H9 (cell line): ENCODE data around the gene F8. TPM values are rescaled to one million over a fixed set of nuclear protein-coding genes. Genes with fewer than 3 reads are reported as not detected.
"Not testable (repeated sequence)": the region's sequence is repeated elsewhere in the genome, so short reads cannot be mapped to it uniquely, and the experiment has no call there.

Experiments
- DNase-seq: peaks from one replicate; pipeline ENCODE4 v3.0.0-alpha.2; 2017
- H2AFZ ChIP-seq: one replicate; pipeline ENCODE4 v1.6.1; 2013; ENCODE audit warnings: mild to moderate bottlenecking, low read length, control low read depth, moderate library complexity
- H2AK5ac ChIP-seq: 2 replicates; pipeline ENCODE4 v1.6.1; 2013; ENCODE audit warnings: low read length, control low read depth, mixed read lengths; ENCODE audit not compliant: insufficient read length
- H2BK120ac ChIP-seq: one replicate; pipeline ENCODE4 v1.6.1; 2013; ENCODE audit warnings: low read depth, mild to moderate bottlenecking, low read length, control low read depth, inconsistent platforms; ENCODE audit not compliant: poor library complexity, severe bottlenecking
- H2BK12ac ChIP-seq: 2 replicates; pipeline ENCODE4 v1.6.1; 2013; ENCODE audit warnings: low read length, control low read depth, mixed read lengths, low read depth; ENCODE audit not compliant: insufficient read length
- H2BK15ac ChIP-seq: 2 replicates; pipeline ENCODE4 v1.6.1; 2013; ENCODE audit warnings: low read depth, low read length, control low read depth
- H2BK20ac ChIP-seq: one replicate; pipeline ENCODE4 v1.6.1; 2013; ENCODE audit warnings: low read depth, mild to moderate bottlenecking, low read length, control low read depth, inconsistent platforms; ENCODE audit not compliant: poor library complexity, severe bottlenecking
- H2BK5ac ChIP-seq: 2 replicates; pipeline ENCODE4 v1.6.1; 2013; ENCODE audit warnings: low read length, control low read depth, mixed read lengths; ENCODE audit not compliant: insufficient read length
- H3K14ac ChIP-seq: 2 replicates; pipeline ENCODE4 v1.6.1; 2013; ENCODE audit warnings: low read length, control low read depth; ENCODE audit not compliant: insufficient read depth
- H3K18ac ChIP-seq: 2 replicates; pipeline ENCODE4 v1.6.1; 2013; ENCODE audit warnings: low read depth, mild to moderate bottlenecking, mixed read lengths, low read length, control low read depth; ENCODE audit not compliant: insufficient read length
- H3K23ac ChIP-seq: 2 replicates; pipeline ENCODE4 v1.6.1; 2013; ENCODE audit warnings: low read length, control low read depth, mixed read lengths, low read depth; ENCODE audit not compliant: insufficient read length
- H3K23me2 ChIP-seq: 2 replicates; pipeline ENCODE4 v1.6.1; 2013; ENCODE audit warnings: low read depth, mild to moderate bottlenecking, mixed read lengths, low read length, control low read depth; ENCODE audit not compliant: insufficient read length, poor library complexity, severe bottlenecking
- H3K27ac ChIP-seq: 2 replicates; pipeline ENCODE4 v1.5.1; 2013; ENCODE audit warnings: low read length, control low read depth, mixed read lengths, low read depth; ENCODE audit not compliant: insufficient read length
- H3K27me3 ChIP-seq: 2 replicates; pipeline ENCODE4 v1.6.1; 2013; ENCODE audit warnings: low read length, control low read depth, inconsistent platforms; ENCODE audit not compliant: insufficient read depth
- H3K4ac ChIP-seq: 2 replicates; pipeline ENCODE4 v1.6.1; 2013; ENCODE audit warnings: low read depth, mild to moderate bottlenecking, control low read depth, inconsistent platforms, low read length, moderate library complexity
- H3K4me1 ChIP-seq: 2 replicates; pipeline ENCODE4 v1.6.1; 2013; ENCODE audit warnings: low read length, control low read depth, inconsistent platforms; ENCODE audit not compliant: insufficient read depth
- H3K4me2 ChIP-seq: 2 replicates; pipeline ENCODE4 v1.6.1; 2013; ENCODE audit warnings: low read length, control low read depth, mixed read lengths; ENCODE audit not compliant: insufficient read length, insufficient read depth
- H3K56ac ChIP-seq: 2 replicates; pipeline ENCODE4 v1.6.1; 2013; ENCODE audit warnings: low read depth, mild to moderate bottlenecking, mixed read lengths, low read length, control low read depth; ENCODE audit not compliant: insufficient read length
- H3K79me1 ChIP-seq: 2 replicates; pipeline ENCODE4 v1.6.1; 2013; ENCODE audit warnings: low read depth, mild to moderate bottlenecking, moderate library complexity, low read length, control low read depth, inconsistent platforms; ENCODE audit not compliant: insufficient read depth, poor library complexity, severe bottlenecking
- H3K79me2 ChIP-seq: 2 replicates; pipeline ENCODE4 v1.6.1; 2013; ENCODE audit warnings: low read length, control low read depth, inconsistent platforms; ENCODE audit not compliant: insufficient read depth
- H3K9ac ChIP-seq: 2 replicates; pipeline ENCODE4 v1.6.1; 2013; ENCODE audit warnings: low read length, control low read depth, mixed read lengths; ENCODE audit not compliant: insufficient read length; ENCODE audit errors: extremely low read depth
- H3K9me3 ChIP-seq: one replicate; pipeline ENCODE4 v1.6.1; 2013; ENCODE audit warnings: low read depth, low read length, inconsistent platforms; ENCODE audit not compliant: control insufficient read depth
- H3T11ph ChIP-seq: one replicate; pipeline ENCODE4 v1.6.1; 2013; ENCODE audit warnings: mild to moderate bottlenecking, low read length, control low read depth, inconsistent platforms
- H4K20me1 ChIP-seq: one replicate; pipeline ENCODE4 v1.6.1; 2013; ENCODE audit not compliant: control insufficient read depth, insufficient read length, insufficient read depth
- H4K5ac ChIP-seq: 2 replicates; pipeline ENCODE4 v1.6.1; 2013; ENCODE audit warnings: low read depth, mild to moderate bottlenecking, mixed read lengths, low read length, control low read depth; ENCODE audit not compliant: insufficient read length
- H4K8ac ChIP-seq: replicated peaks from 2 replicates; pipeline ENCODE4 v1.6.1; 2013; ENCODE audit warnings: low read length, control low read depth, mixed read lengths, low read depth; ENCODE audit not compliant: insufficient read length
- H4K91ac ChIP-seq: 2 replicates; pipeline ENCODE4 v1.6.1; 2013; ENCODE audit warnings: low read depth, mild to moderate bottlenecking, moderate library complexity, mixed read lengths, low read length, control low read depth; ENCODE audit not compliant: insufficient read length
- H3K27ac Mint-ChIP-seq, 3 experiments: 2 replicates in 2 of 3; 3 replicates in 1 of 3; pipeline ENCODE4 v1.8.0; 2020 to 2021; ENCODE audit warnings: mixed read lengths in 3 of 3, mild to moderate bottlenecking in 1 of 3, moderate library complexity in 1 of 3
- H3K27me3 Mint-ChIP-seq: 2 replicates; pipeline ENCODE4 v1.8.0; 2021; ENCODE audit warnings: low read depth, mild to moderate bottlenecking, moderate library complexity, mixed read lengths
- H3K36me3 Mint-ChIP-seq, 3 experiments: 2 replicates in 2 of 3; 3 replicates in 1 of 3; pipeline ENCODE4 v1.8.0; 2020 to 2021; ENCODE audit warnings: low read depth in 3 of 3, mixed read lengths in 3 of 3; ENCODE audit not compliant: insufficient read depth in 1 of 3
- H3K4me1 Mint-ChIP-seq, 2 experiments: 2 replicates each; pipeline ENCODE4 v1.8.0; 2020; ENCODE audit warnings: mixed read lengths in 2 of 2
- H3K4me3 Mint-ChIP-seq, 2 experiments: 2 replicates in 1 of 2; 3 replicates in 1 of 2; pipeline ENCODE4 v1.8.0; 2020 to 2021; ENCODE audit warnings: mild to moderate bottlenecking in 2 of 2, mixed read lengths in 2 of 2, moderate library complexity in 1 of 2
- H3K9me3 Mint-ChIP-seq, 2 experiments: 2 replicates in 1 of 2; 3 replicates in 1 of 2; pipeline ENCODE4 v1.8.0; 2020; ENCODE audit warnings: mild to moderate bottlenecking in 2 of 2, mixed read lengths in 2 of 2, moderate library complexity in 1 of 2
- WGBS: extraction: QIAGEN DNeasy Blood & Tissue Kit; methylation state at CpG from one replicate; pipeline ENCODE4 v1.1.7; 2013; ENCODE audit warnings: missing lambda C conversion rate, low lambda C conversion rate, mixed read lengths; ENCODE audit not compliant: insufficient read length; ENCODE audit errors: extremely low coverage; 5-methylcytosine and 5-hydroxymethylcytosine counted together
- total RNA-seq: library from RNA; stranded (reverse); gene quantifications from 2 replicates; pipeline ENCODE4 v1.2.1, GENCODE V29; 2021

The F8 gene
- total RNA-seq, 1 experiment from 2014 or later: 3.1 TPM

GRCh38 chrX:154939265-154939664 is 83.3 kb downstream of the F8 start:
- H4K20me1 ChIP-seq, DNase-seq, H3K9ac ChIP-seq, H3K4me1 ChIP-seq, H3K4me2 ChIP-seq, H3K14ac ChIP-seq, H3K23ac ChIP-seq, H2AFZ ChIP-seq, H3K56ac ChIP-seq, H3K9me3 ChIP-seq, H3T11ph ChIP-seq, H2BK12ac ChIP-seq, H3K27me3 ChIP-seq, H3K4me3 Mint-ChIP-seq, H2BK15ac ChIP-seq, H3K4ac ChIP-seq, H2BK5ac ChIP-seq, H3K79me1 ChIP-seq, H2BK20ac ChIP-seq, H4K8ac ChIP-seq, H3K18ac ChIP-seq, H3K27ac Mint-ChIP-seq, H3K4me1 Mint-ChIP-seq, H2AK5ac ChIP-seq, H4K91ac ChIP-seq, H3K27me3 Mint-ChIP-seq, H3K27ac ChIP-seq, H3K23me2 ChIP-seq, H4K5ac ChIP-seq, H3K79me2 ChIP-seq, H2BK120ac ChIP-seq: not testable (repeated sequence)
- Mint-ChIP-seq H3K36me3 (peaks cover 3 to 15% (median 6%) of the 10 kb centered on the region in 3 experiments; a peak in 6 of 7 replicates), H3K9me3 (peaks cover 64 to 69% of the 10 kb centered on the region in 2 experiments)
- WGBS: no CpG with 5 or more reads among the region's 10 CpGs

GRCh38 chrX:154924771-154925170 is 97.8 kb downstream of the F8 start:
- not testable (repeated sequence) for H3K4me1 ChIP-seq, H3K27me3 Mint-ChIP-seq, H3K14ac ChIP-seq

More at GRCh38 chrX:154924771-154925170, 97.8 kb downstream of the F8 start:
- H2AK5ac ChIP-seq, H3K79me2 ChIP-seq, H4K5ac ChIP-seq, H2BK5ac ChIP-seq, H4K8ac ChIP-seq, H3K4me2 ChIP-seq, DNase-seq, H3K4me1 Mint-ChIP-seq, H3K18ac ChIP-seq, H2BK20ac ChIP-seq, H2BK12ac ChIP-seq, H3K27ac ChIP-seq, H3K9ac ChIP-seq, H3K23me2 ChIP-seq, H4K91ac ChIP-seq, H3K23ac ChIP-seq, H3T11ph ChIP-seq, H2BK120ac ChIP-seq, H3K4ac ChIP-seq, H3K4me3 Mint-ChIP-seq, H3K56ac ChIP-seq, H3K27me3 ChIP-seq, H3K79me1 ChIP-seq, H2BK15ac ChIP-seq, H2AFZ ChIP-seq, H3K27ac Mint-ChIP-seq, H4K20me1 ChIP-seq: not testable (repeated sequence)
- peaks cover 73 to 78% of the 10 kb centered on the region in 2 experiments for H3K9me3 Mint-ChIP-seq
- peaks cover 1 to 13% (median 3%) of the 10 kb centered on the region in 3 experiments; a peak in 5 of 7 replicates for H3K36me3 Mint-ChIP-seq
- no CpG with 5 or more reads among the region's 5 CpGs for WGBS
- peaks cover 31% of the 10 kb centered on the region for H3K9me3 ChIP-seq
